GM06990 (cell line): ENCODE measurements around the gene ABCF3.

Source experiments
- DNase-seq: peaks from one replicate; pipeline ENCODE4 v3.0.0-alpha.2; 2011; ENCODE audit not compliant: insufficient read length; ENCODE audit errors: extremely low read depth
- H3K27me3 ChIP-seq: replicated peaks from 2 replicates; pipeline ENCODE4 v1.6.0; 2011; ENCODE audit warnings: low read length; ENCODE audit not compliant: control insufficient read depth, insufficient read depth
- H3K36me3 ChIP-seq: 2 replicates; pipeline ENCODE4 v1.5.1; 2011; ENCODE audit warnings: low read length; ENCODE audit not compliant: control insufficient read depth, insufficient read depth
- H3K4me3 ChIP-seq: replicated peaks from 2 replicates; pipeline ENCODE4 v1.5.1; 2011; ENCODE audit warnings: low read depth, mild to moderate bottlenecking, control low read depth, low read length
- TF ChIP-seq, protein P1 (sequence below): IDR thresholded peaks from 2 replicates; pipeline ENCODE4 v1.5.1; 2011; ENCODE audit warnings: low read length, control low read depth, mild to moderate bottlenecking, inconsistent platforms; ENCODE audit not compliant: insufficient read depth, poor library complexity, severe bottlenecking

The ABCF3 gene

DNA sequence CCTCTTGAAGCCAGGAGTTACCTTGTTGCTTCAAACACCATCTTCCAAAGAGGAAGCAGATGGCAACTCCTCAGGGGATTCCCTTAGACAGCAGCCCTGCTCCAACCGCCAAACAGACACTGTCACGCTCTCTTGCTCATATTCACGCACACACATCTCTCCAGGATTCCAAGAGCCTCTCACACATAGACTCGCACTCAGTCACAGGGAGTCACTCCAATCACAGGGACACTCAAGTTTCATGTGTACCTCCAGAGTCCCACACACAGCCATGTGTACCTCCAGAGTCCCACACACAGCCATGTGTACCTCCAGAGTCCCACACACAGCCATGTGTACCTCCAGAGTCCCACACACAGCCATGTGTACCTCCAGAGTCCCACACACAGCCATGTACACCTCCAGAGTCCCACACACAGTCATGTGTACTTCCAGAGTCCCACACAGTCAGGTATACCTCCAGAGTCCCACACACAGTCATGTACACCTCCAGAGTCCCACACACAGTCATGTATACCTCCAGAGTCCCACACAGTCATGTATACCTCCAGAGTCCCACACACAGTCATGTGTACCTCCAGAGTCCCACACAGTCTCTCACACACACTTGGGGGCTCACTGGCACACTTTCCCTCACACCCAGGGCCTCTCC lies 49.5 kb downstream of the ABCF3 start:
- TF ChIP-seq, protein P1, sequence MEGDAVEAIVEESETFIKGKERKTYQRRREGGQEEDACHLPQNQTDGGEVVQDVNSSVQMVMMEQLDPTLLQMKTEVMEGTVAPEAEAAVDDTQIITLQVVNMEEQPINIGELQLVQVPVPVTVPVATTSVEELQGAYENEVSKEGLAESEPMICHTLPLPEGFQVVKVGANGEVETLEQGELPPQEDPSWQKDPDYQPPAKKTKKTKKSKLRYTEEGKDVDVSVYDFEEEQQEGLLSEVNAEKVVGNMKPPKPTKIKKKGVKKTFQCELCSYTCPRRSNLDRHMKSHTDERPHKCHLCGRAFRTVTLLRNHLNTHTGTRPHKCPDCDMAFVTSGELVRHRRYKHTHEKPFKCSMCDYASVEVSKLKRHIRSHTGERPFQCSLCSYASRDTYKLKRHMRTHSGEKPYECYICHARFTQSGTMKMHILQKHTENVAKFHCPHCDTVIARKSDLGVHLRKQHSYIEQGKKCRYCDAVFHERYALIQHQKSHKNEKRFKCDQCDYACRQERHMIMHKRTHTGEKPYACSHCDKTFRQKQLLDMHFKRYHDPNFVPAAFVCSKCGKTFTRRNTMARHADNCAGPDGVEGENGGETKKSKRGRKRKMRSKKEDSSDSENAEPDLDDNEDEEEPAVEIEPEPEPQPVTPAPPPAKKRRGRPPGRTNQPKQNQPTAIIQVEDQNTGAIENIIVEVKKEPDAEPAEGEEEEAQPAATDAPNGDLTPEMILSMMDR = no peak
- Histone ChIP-seq H3K4me3 (no peak overlapping the region), H3K36me3 (no peaks in the 10 kb centered on the region), H3K27me3 (no peaks in the 10 kb centered on the region)
- no peak for DNase-seq

DNA sequence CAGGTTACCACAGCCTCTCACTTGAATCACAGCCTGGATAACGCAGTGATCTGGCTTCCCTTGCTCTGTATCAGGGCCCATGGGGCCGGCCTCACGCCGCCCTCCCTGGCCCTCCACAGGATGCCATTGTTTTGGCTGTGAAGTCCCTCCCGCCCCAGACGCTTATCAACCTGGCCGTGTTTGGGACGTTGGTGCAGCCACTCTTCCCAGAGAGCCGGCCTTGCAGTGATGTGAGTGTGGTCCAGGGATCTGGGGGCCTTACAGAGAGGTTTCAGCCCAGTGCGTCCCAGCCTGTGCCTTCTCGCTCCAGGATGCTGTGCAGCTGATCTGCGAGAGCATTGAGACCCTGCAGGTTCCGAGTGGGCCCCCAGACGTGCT lies 50.0 kb downstream of the ABCF3 start:
- Histone ChIP-seq H3K4me3 (no peak overlapping the region), H3K27me3 (no peaks in the 10 kb centered on the region), H3K36me3 (no peaks in the 10 kb centered on the region)
- TF ChIP-seq, protein P1 = no peak
- DNase-seq = no peak

DNA sequence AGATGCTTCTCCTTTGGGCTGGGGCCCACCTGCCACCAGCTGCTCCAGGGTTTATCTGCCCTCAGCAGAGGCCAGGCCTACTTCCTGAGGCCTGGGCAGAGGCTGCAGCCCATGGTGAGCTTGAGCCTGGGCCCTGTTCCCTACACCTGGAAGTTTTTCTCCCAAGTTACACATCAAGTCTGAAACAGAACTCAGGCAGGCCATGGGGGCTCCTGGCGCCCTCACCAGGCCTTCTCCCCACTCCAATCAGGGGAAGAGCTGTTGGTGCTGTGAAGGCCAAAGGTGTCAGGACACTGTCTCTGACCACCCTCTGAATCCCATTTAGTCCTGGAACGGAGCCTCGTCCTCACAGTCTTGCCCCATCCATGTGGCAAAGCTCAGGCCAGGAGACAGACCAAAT lies 50.6 kb downstream of the ABCF3 start:
- DNase-seq = no peak
- Histone ChIP-seq H3K36me3 (no peaks in the 10 kb centered on the region; the same call in 1 of the 2 replicates), H3K27me3 (no peaks in the 10 kb centered on the region), H3K4me3 (no peak overlapping the region)
- TF ChIP-seq, protein P1 = no peak

DNA sequence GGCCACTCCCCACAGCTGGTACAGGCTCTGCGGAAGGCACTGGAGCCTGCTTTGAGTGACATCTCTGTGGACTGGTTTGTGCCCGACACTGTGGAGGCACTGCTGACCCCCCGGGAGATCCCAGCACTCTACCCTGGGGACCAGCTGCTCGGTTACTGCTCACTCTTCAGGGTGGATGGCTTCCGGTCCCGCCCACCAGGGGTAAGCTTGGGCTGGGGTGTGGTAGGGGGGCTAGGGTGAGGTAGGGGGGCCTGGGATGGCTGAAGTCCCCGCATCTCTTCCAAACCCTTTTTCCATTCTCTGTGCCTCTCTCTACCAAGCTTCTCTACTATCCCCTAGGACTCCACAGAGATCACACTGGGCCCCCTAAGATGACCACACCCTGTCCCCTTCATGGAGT lies 51.2 kb downstream of the ABCF3 start:
- Histone ChIP-seq H3K4me3 (no peak overlapping the region), H3K36me3 (peaks cover 2% of the 10 kb centered on the region), H3K27me3 (no peaks in the 10 kb centered on the region)
- TF ChIP-seq, protein P1 = no peak
- DNase-seq = no peak

DNA sequence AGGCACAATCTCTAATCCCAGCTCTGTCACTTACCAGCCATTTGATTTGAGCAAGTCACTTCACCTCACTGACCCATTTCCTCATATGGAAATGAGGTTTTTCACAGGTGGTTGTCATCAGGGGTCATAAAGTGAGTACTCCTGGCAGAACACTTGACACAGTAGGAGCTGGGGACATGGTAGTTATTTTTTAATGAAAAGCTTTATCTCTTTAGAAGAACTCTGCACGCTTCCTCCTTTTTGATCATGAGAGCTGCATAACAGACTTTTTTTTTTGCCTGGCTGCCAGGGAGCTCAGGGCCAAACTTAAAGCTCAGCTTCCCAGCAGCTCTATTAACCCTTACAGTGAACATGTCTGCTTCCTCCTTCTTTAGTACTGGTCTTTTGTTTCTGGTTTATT lies 51.8 kb downstream of the ABCF3 start:
- DNase-seq = no peak
- no peaks in the 10 kb centered on the region for H3K27me3 ChIP-seq
- TF ChIP-seq, protein P1 = no peak
- H3K36me3 ChIP-seq = peaks cover 8% of the 10 kb centered on the region
- H3K4me3 ChIP-seq = no peak overlapping the region
